Activated naive CD4-positive, alpha-beta T cell treated with anti-CD3 and anti-CD28 coated beads, Interleukin-2, amount 50 U/mL, for 72 hours (primary cell): Measurements from ENCODE around the gene SERINC2. TPM values are rescaled to one million over a fixed set of nuclear protein-coding genes. Genes with fewer than 3 reads are reported as not detected.
A peak's percentile ranks its signal among the peaks of the same experiment; 100 is the strongest.

Experiments used
- ATAC-seq, 2 donors: fragments of 150-1000 bp; cut with Tn5 transposase; 2 replicates each; pipeline ENCODE4 v1.10.0; 2021; ENCODE audit warnings: mild to moderate bottlenecking in 2 of 2, moderate library complexity in 2 of 2
- DNase-seq, 2 donors: peaks; one replicate each; pipeline ENCODE4 v3.0.0; 2021 to 2022; ENCODE audit warnings: low spot score in 2 of 2
- H3K27ac Mint-ChIP-seq, 2 donors: one replicate each; pipeline ENCODE4 v1.8.0; 2022; ENCODE audit warnings: mild to moderate bottlenecking in 2 of 2, mixed read lengths in 2 of 2
- H3K36me3 Mint-ChIP-seq, 2 donors: one replicate each; pipeline ENCODE4 v1.8.0; 2022; ENCODE audit warnings: mixed read lengths in 2 of 2
- H3K9me3 Mint-ChIP-seq, 2 donors: one replicate each; pipeline ENCODE4 v1.8.0; 2022; ENCODE audit warnings: mixed read lengths in 2 of 2
- total RNA-seq, 2 donors: library from RNA; stranded (reverse); gene quantifications; one replicate each; pipeline ENCODE4 v1.2.3, GENCODE V29; 2022

The SERINC2 gene
- total RNA-seq, 2 donors from 2014 or later: 0.59 TPM; not detected in 1

DNA sequence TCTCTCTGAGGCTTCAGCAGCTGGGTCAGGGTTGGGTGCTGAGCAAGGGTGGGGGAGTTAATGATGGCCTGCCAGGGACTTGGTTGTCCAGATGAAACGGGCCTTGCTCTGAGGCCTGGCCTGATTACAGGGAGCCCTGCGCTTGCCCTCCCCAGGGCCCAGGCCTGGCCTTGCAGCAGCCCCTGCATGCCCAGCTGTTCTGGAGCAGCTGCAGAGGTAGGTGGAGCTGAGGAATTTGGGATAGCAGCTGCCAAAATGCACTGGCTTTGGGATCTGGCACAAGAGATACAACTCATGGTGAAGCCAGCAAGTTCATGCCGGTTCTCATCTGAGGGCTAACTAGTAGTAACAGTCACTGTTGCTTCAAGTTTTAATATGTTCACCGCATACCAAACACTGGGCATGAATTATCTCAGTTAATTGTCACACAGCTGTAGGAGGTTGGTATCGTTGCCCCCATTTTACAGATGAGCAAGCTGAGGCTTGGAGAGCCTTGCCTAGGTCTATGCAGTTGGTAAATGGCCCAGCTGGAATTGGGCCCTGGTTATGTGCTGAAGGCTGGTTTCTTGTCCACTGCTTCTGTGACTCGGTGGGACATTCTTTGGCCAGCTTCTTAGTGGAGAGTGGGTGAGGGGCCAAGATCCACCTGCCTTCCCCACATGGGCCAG is 7.3 kb upstream of the SERINC2 start:
- H3K9me3 Mint-ChIP-seq: no peaks in the 10 kb centered on the region
- H3K36me3 Mint-ChIP-seq: no peaks in the 10 kb centered on the region

DNA sequence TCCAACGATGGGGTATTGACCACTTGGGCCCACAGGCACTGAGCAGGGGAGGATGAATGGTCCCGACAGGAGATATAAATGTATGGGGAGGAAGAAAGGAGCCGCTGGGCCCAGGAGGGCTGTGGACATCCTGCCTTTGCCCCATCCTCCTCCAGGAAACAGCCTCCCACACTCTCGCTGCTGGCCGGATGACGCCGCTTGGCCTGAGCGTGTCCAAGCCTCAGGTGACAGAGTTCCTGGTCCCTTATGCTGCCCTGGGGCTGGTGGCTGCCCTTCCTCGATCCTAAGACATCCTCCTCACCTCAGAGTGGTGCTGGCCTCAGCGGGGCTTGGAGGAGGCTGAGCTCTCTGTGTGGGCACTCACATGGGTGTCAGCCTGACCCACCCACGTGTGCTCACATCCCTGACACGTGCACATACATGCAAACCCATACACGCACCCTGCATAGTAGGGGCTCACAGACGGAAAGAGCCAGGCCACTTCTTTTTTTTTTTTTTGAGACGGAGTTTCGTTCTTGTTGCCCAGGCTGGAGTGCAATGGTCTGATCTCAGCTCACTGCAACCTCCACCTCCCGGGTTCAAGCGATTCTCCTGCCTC is 5.9 kb upstream of the SERINC2 start:
- no peaks in the 10 kb centered on the region for H3K36me3 Mint-ChIP-seq
- no peaks in the 10 kb centered on the region for H3K9me3 Mint-ChIP-seq
- peak overlapping the region in 1 of 2 donors; percentile 40 for H3K27ac Mint-ChIP-seq
- DNase-seq: no peak
- ATAC-seq: no peak

More for the DNA sequence above, 7.3 kb upstream of the SERINC2 start:
- ATAC-seq (no peak), DNase-seq (no peak)
- H3K27ac Mint-ChIP-seq: no peak overlapping the region

GRCh38 chr1:31408788-31409318 is 4.2 kb upstream of the SERINC2 start:
- Mint-ChIP-seq H3K9me3 (no peaks in the 10 kb centered on the region), H3K27ac (no peak overlapping the region), H3K36me3 (peaks cover 3 to 4% of the 10 kb centered on the region in 2 donors)
- ATAC-seq: no peak
- no peak for DNase-seq

GRCh38 chr1:31409946-31410858 is 2.8 kb upstream of the SERINC2 start:
- H3K9me3 Mint-ChIP-seq: no peaks in the 10 kb centered on the region
- DNase-seq (no peak), ATAC-seq (no peak)
- H3K36me3 Mint-ChIP-seq: peaks cover 4 to 6% of the 10 kb centered on the region in 2 donors
- no peak overlapping the region for H3K27ac Mint-ChIP-seq

GRCh38 chr1:31410871-31411270 is 2.1 kb upstream of the SERINC2 start:
- Mint-ChIP-seq H3K36me3 (peaks cover 4 to 6% of the 10 kb centered on the region in 2 donors), H3K9me3 (no peaks in the 10 kb centered on the region), H3K27ac (no peak overlapping the region)
- no peak for DNase-seq
- ATAC-seq: no peak

DNA sequence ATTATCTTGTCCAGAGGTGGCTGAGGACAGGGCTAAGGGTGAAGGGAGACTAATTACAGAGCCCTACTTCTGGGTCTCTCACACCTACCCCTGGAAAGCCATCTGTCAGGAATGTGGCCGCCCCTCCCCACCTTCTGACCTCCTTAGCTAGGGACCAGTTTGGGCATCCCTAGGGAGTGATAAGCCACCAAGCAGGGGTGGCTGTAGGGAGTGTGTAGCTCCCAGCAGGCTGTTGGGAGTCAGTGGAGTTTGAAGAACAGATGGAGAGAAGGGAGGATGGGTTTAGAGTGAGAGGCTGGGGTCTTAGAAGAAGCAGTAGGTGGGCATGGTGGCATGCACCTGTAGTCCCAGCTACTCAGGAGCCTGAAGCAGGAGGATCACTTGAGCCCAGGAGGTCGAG is 808 bp upstream of the SERINC2 start:
- ATAC-seq: no peak

DNA sequence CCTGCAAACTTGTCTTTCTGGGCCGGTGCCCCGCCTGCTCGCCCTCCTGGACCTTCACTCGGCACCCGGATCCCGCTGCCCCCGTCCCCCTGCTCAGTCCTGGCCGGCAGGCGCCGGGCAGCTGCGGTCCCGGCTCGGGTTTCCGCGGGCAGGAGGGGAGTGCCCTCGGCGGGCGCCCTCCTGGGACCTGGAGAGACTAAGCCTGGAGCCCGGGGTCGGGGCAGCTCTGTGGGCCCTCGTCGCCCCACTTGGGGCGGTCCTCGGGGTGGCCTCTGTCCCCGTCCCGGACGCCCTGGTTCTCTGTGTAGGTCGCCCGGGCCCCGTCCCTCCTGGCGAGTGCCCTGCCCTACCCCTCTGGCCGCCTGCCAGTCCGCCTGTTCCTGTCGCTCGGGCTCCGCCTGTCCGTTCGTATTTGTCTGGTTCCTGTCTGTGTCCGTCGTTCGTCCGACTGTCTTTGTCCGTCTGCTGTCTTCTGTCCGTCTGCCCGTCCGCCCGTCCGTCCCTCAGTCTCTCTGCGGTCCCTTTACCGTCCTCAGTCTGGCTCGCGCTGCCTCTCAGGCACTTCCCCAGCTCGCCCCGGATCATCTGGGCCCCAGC is 490 bp downstream of the SERINC2 start:
- ATAC-seq: peak; percentile 48 to 53
- no peak overlapping the region for H3K27ac Mint-ChIP-seq
- no peaks in the 10 kb centered on the region for H3K9me3 Mint-ChIP-seq
- H3K36me3 Mint-ChIP-seq: peaks cover 4 to 6% of the 10 kb centered on the region in 2 donors
- peak in 1 of 2 donors; percentile 23 for DNase-seq

More for the DNA sequence above, 808 bp upstream of the SERINC2 start:
- Mint-ChIP-seq H3K27ac (no peak overlapping the region), H3K36me3 (peaks cover 4 to 6% of the 10 kb centered on the region in 2 donors), H3K9me3 (no peaks in the 10 kb centered on the region)
- no peak for DNase-seq

DNA sequence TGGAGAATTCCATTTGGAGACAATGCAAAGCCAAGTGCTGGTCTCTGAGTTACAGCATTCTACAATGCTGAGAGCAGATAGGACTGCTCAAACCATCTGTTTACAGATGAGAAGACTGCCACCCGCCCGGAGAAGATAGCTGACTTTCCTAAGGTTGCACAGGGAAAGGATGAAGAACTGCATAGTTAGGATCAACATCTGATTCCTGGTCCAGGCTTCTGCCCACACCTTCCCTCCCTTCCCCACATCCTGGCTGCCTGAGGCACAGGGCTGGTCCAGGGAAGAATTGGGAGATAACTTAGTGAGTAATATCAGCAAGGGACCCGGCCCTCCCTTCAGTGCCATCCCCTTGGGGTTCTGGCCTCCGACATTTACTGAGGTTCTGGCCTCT is 2.0 kb downstream of the SERINC2 start:
- Mint-ChIP-seq H3K9me3 (no peaks in the 10 kb centered on the region), H3K36me3 (peaks cover 4 to 6% of the 10 kb centered on the region in 2 donors), H3K27ac (no peak overlapping the region)
- no peak for DNase-seq
- ATAC-seq: no peak

DNA sequence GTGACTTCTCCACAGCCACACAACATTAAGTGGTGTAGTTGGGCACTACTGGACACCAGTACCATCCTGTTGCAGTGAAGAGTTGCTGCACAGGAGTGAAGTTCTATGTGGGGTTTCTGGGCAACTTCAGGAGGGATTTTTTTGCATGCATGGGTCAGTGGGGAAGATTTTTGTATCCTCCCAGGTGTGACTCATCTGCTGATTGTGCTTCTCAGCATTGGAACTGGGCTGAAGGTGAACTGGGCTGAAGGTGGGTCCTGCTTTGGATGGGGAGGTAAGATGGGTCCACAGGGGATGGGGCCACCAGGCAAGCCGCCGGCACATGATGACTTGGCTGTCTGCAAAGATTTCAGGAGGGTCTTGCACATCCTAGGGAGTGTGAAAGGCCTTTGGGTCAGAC is 2.6 kb downstream of the SERINC2 start:
- DNase-seq: no peak
- H3K9me3 Mint-ChIP-seq: no peaks in the 10 kb centered on the region

DNA sequence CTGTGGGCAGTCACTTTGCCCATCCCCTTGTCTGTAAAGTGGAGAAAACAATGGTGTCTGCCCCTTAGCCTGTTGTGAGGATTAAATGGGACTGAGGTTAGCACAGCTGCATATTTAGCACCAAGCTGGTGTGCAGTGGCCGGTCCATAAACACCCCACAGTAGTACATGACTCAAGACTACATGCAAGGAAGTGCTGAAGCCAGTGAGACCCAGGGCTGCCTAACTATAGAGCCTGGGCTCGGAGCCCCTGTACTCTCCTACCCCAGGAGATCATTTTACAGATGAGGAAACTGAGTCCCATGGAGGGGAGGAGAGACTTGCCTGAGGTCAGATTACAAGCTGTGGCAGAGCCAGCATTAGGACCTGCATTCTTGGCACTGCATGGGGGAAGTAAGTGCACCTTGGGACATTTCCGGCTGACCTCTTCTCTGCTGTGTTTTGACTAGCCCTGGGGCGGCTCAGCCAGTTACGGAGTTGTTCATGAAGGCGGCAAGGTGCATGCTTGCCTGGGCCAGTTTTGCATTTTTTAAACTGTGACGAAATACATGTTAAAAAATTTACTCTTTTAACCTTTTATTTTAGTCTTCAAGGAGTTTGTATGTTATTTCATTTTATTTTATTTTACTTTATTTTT is 3.2 kb downstream of the SERINC2 start:
- no peaks in the 10 kb centered on the region for H3K9me3 Mint-ChIP-seq
- no peak overlapping the region for H3K27ac Mint-ChIP-seq
- DNase-seq (no peak), ATAC-seq (no peak)
- H3K36me3 Mint-ChIP-seq: peaks cover 4 to 6% of the 10 kb centered on the region in 2 donors

More for the DNA sequence above, 2.6 kb downstream of the SERINC2 start:
- peaks cover 4 to 6% of the 10 kb centered on the region in 2 donors for H3K36me3 Mint-ChIP-seq
- ATAC-seq: no peak
- no peak overlapping the region for H3K27ac Mint-ChIP-seq

GRCh38 chr1:31417148-31417547 is 4.1 kb downstream of the SERINC2 start:
- Mint-ChIP-seq H3K27ac (no peak overlapping the region), H3K36me3 (peaks cover 4 to 6% of the 10 kb centered on the region in 2 donors), H3K9me3 (no peaks in the 10 kb centered on the region)
- DNase-seq (no peak), ATAC-seq (no peak)

- no peaks in the 10 kb centered on the region for H3K9me3 Mint-ChIP-seq
- H3K36me3 Mint-ChIP-seq: peaks cover 2% of the 10 kb centered on the region in 2 donors
- H3K27ac Mint-ChIP-seq: no peak overlapping the region
- ATAC-seq: no peak
- DNase-seq: no peak
These were observed 5.8 kb downstream of the SERINC2 start for GRCh38 chr1:31418626-31419323.

DNA sequence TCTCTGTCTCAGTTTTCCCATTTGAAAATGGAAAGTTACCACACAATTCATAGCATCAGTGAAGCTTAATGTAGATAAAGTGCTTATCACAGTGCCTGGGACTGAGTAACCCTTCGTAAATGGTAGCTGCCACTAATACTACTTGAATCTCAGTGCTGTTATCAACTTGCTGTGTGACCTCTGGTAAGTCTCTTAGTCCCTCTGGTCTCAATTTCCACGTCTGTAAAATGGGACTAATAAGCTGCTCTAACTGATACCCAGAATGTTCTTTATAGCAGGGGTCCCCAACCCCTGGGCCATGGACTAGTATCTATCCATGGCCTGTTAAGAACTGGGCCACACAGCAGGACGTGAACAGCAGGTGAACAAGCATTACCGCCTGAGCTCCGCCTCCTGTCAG is 7.7 kb downstream of the SERINC2 start:
- no peak for ATAC-seq
- no peaks in the 10 kb centered on the region for H3K9me3 Mint-ChIP-seq
- H3K36me3 Mint-ChIP-seq: no peaks in the 10 kb centered on the region
- DNase-seq: no peak
- no peak overlapping the region for H3K27ac Mint-ChIP-seq

- no peak for DNase-seq
- H3K9me3 Mint-ChIP-seq: no peaks in the 10 kb centered on the region
- H3K27ac Mint-ChIP-seq: no peak overlapping the region
- no peak for ATAC-seq
- no peaks in the 10 kb centered on the region for H3K36me3 Mint-ChIP-seq
These were observed 8.5 kb downstream of the SERINC2 start for GRCh38 chr1:31421371-31422040.
